Neural crest cell (in vitro differentiated cells): ENCODE data around the gene KCTD18. TPM values are rescaled to one million over a fixed set of nuclear protein-coding genes. Genes with fewer than 3 reads are reported as not detected.

ENCODE experiments used
- DNase-seq: peaks from one replicate; pipeline ENCODE4 v3.0.0; 2021; ENCODE audit warnings: low read depth, mixed read lengths, low spot score
- H3K27ac Mint-ChIP-seq: one replicate; pipeline ENCODE4 v1.8.0; 2021; ENCODE audit warnings: mild to moderate bottlenecking, mixed read lengths; ENCODE audit not compliant: unreplicated experiment
- H3K27me3 Mint-ChIP-seq: 2 replicates; pipeline ENCODE4 v1.8.0; 2021; ENCODE audit warnings: low read depth, mild to moderate bottlenecking, mixed read lengths
- H3K36me3 Mint-ChIP-seq: 2 replicates; pipeline ENCODE4 v1.8.0; 2021; ENCODE audit warnings: low read depth, mild to moderate bottlenecking, mixed read lengths
- H3K4me1 Mint-ChIP-seq: 2 replicates; pipeline ENCODE4 v1.8.0; 2021; ENCODE audit warnings: mixed read lengths
- H3K4me3 Mint-ChIP-seq: one replicate; pipeline ENCODE4 v1.8.0; 2021; ENCODE audit warnings: mild to moderate bottlenecking, mixed read lengths
- H3K9me3 Mint-ChIP-seq: 2 replicates; pipeline ENCODE4 v1.8.0; 2021; ENCODE audit warnings: mixed read lengths
- total RNA-seq: library from RNA; stranded (reverse); gene quantifications from 2 replicates; pipeline ENCODE4 v1.2.1, GENCODE V29; 2021
- TF ChIP-seq, protein P1 (sequence below): fragments of 200-600 bp; sonication (generic); conservative IDR thresholded peaks from 2 replicates; pipeline ENCODE4 v1.5.0; 2021; ENCODE audit warnings: antibody characterized with exemption, mild to moderate bottlenecking

Gene KCTD18
- total RNA-seq, 1 donor from 2014 or later, result 6.5 TPM

DNA sequence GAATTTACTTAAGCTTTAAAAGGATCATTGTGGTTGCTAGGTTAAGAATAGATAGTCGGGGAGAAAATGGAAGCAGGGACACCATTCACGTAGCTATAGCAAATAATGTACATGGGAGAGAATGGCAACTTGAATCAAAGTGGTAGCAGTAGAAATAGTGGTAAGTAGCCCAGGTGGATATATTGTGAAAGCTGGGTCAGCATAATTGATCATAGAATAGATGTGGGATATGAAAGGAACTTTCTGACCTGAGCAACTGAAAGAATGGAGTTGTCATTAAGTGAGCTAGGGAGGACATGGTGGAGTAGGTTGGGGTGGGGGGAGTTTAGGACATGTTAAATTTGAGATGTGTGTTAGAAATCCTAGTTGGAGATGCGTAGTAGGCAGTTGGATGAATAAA is 18.4 kb upstream of the KCTD18 start:
- no peak for DNase-seq
- no peaks in the 10 kb centered on the region for H3K9me3 Mint-ChIP-seq
- peaks cover 32% of the 10 kb centered on the region for H3K4me1 Mint-ChIP-seq
- peak overlapping the region; percentile 89 for H3K4me3 Mint-ChIP-seq
- H3K36me3 Mint-ChIP-seq, result no peaks in the 10 kb centered on the region
- peaks cover 13% of the 10 kb centered on the region for H3K27me3 Mint-ChIP-seq
- no peak overlapping the region for H3K27ac Mint-ChIP-seq
- TF ChIP-seq, protein P1, sequence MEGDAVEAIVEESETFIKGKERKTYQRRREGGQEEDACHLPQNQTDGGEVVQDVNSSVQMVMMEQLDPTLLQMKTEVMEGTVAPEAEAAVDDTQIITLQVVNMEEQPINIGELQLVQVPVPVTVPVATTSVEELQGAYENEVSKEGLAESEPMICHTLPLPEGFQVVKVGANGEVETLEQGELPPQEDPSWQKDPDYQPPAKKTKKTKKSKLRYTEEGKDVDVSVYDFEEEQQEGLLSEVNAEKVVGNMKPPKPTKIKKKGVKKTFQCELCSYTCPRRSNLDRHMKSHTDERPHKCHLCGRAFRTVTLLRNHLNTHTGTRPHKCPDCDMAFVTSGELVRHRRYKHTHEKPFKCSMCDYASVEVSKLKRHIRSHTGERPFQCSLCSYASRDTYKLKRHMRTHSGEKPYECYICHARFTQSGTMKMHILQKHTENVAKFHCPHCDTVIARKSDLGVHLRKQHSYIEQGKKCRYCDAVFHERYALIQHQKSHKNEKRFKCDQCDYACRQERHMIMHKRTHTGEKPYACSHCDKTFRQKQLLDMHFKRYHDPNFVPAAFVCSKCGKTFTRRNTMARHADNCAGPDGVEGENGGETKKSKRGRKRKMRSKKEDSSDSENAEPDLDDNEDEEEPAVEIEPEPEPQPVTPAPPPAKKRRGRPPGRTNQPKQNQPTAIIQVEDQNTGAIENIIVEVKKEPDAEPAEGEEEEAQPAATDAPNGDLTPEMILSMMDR, result no peak

- peak within 1 kb of the TSS; percentile 84 for H3K27ac Mint-ChIP-seq
- peaks cover 16% of the 10 kb centered on the region for H3K27me3 Mint-ChIP-seq
- peak; percentile 88 for DNase-seq
- no peaks in the 10 kb centered on the region for H3K36me3 Mint-ChIP-seq
- H3K4me3 Mint-ChIP-seq, result peak within 1 kb of the TSS; percentile 89
- TF ChIP-seq, protein P1, result no peak
- peaks cover 32% of the 10 kb centered on the region for H3K4me1 Mint-ChIP-seq
- H3K9me3 Mint-ChIP-seq, result no peaks in the 10 kb centered on the region
Measured at GRCh38 chr2:200525882-200526651, 16.2 kb upstream of the KCTD18 start, which contains the start of gene SGO2. Gene SGO2, plus strand, starts transcription at chr2:200526207. Its CDS starts 6,769 bp downstream, at chr2:200532976.

DNA sequence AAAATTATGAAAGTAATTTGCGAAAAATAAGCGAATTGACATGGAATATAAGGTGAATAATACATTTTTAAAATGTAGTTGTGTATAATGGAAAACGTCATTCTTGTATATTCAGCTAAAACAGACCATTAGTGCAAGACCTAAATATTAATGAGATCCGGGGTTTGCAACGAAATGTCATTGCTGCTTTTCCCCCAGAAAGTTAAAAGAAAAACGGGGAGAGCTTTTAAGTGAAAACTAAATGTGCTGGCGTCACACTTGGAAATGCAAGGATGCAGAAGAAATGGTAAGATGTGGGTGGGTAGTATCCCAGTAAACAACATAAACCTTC is 15.6 kb upstream of the KCTD18 start:
- TF ChIP-seq, protein P1, result no peak
- Mint-ChIP-seq H3K36me3 (no peaks in the 10 kb centered on the region), H3K27ac (no peak overlapping the region), H3K4me3 (peak overlapping the region; percentile 89), H3K9me3 (no peaks in the 10 kb centered on the region), H3K27me3 (peaks cover 16% of the 10 kb centered on the region), H3K4me1 (peaks cover 32% of the 10 kb centered on the region)
- no peak for DNase-seq

DNA sequence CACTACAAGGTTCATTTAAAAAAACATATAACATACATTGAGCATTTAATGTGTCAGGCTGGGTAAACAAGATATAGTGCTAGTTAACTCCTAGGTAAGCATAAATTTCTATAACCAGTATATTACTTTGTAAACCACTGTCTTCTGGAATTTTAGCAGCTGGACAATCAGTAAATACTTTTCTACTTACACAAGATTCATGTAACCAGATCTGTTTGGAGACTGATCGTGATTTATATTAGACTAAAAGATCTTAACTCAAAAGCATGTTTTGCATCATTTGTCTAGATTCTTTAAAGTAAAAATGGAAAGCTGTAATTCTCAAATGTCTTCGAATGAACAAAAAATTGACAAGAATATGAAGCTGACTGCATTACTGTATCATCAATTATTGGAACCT is 15.2 kb upstream of the KCTD18 start:
- TF ChIP-seq, protein P1, result no peak
- H3K36me3 Mint-ChIP-seq, result no peaks in the 10 kb centered on the region
- H3K9me3 Mint-ChIP-seq, result no peaks in the 10 kb centered on the region
- DNase-seq, result no peak
- peaks cover 32% of the 10 kb centered on the region for H3K4me1 Mint-ChIP-seq
- H3K27me3 Mint-ChIP-seq, result peaks cover 16% of the 10 kb centered on the region
- H3K4me3 Mint-ChIP-seq, result no peak overlapping the region
- H3K27ac Mint-ChIP-seq, result no peak overlapping the region

DNA sequence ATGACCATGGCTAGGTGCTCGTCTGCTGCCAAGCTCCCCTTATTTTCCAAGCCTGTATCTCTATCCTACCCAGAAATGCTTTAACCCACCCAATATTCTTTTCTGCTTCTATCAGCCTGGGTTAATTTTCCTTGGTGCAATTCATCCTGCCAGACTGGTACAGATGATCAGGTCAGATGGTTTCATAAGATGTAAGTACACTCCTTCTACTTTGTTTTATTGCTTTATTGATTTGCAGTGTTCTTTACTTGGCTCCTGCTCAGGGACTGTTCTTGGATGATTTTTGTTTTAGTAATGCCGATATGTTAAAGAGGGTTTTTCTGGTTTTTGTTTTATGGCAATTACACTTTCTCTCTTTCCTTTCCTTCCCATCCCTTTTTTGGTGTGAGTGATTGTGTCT is 13.7 kb upstream of the KCTD18 start:
- Mint-ChIP-seq H3K27me3 (peaks cover 20% of the 10 kb centered on the region), H3K27ac (no peak overlapping the region), H3K4me3 (peak overlapping the region; percentile 31), H3K9me3 (no peaks in the 10 kb centered on the region), H3K4me1 (peaks cover 27% of the 10 kb centered on the region), H3K36me3 (no peaks in the 10 kb centered on the region)
- TF ChIP-seq, protein P1, result no peak
- no peak for DNase-seq
